ENCODE results near the gene DTX3. TPM values are rescaled to one million over a fixed set of nuclear protein-coding genes. Genes with fewer than 3 reads are reported as not detected.
"Not testable (repeated sequence)": the region's sequence is repeated elsewhere in the genome, so short reads cannot be mapped to it uniquely, and the experiment has no call there.

DTX3 gene, protein sequence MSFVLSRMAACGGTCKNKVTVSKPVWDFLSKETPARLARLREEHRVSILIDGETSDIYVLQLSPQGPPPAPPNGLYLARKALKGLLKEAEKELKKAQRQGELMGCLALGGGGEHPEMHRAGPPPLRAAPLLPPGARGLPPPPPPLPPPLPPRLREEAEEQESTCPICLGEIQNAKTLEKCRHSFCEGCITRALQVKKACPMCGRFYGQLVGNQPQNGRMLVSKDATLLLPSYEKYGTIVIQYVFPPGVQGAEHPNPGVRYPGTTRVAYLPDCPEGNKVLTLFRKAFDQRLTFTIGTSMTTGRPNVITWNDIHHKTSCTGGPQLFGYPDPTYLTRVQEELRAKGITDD
- 10 to 100 TPM; 15.4 to 17.8 TPM for total RNA-seq

DNA sequence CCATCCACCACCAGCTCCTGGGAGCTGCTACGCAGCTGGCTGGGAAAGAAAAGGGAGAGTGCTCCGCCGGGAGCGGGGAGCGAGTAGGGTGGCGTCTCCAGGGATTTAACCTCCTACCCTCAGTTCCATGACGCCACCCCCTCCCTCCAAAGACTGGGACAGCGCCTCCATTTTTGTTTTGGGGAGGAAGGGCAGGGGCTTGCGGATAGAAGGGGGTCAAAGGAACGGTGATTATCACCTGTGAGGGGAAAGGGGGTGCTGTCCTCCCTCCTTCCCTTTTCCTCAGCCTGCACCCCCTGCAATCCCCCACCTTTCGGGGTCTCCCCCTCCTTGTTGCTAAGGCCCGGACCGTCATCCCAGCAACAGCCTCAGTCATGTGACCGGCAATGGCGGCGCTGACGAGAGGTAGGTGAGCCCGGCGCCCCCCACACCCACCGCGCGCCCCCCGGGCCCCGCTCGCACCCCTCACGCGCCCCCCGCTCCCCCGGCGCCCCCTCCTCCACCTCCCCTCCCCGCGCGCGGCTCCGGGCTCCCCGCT lies at the start of gene DTX3:
Gene DTX3, plus strand, starts transcription at position 371 of the 538 bp plus-strand sequence. CDS start 1,694 bp downstream, outside the sequence.
- ATAC-seq (peak; percentile 65), DNase-seq (peak; percentile 58)
- H3K4me1 Mint-ChIP-seq (ENCODE audit: low read depth) = peaks cover 24% of the 10 kb centered on the region
- ChIA-PET POLR2A (no interaction called here), CTCF (interaction anchor here (1.3 kb wide), 1 partner anchor 23 kb away, joined by 3 read pairs; no protein-coding TSS in a partner anchor)
- no peaks in the 10 kb centered on the region for H3K9me3 Mint-ChIP-seq (ENCODE audit: insufficient read depth)
- H3K4me3 Mint-ChIP-seq = peak within 1 kb of the TSS; percentile 76
- H3K36me3 Mint-ChIP-seq (ENCODE audit: low read depth) = peaks cover 29% of the 10 kb centered on the region
- H3K27ac Mint-ChIP-seq = peak within 1 kb of the TSS; percentile 86
- H3K27me3 Mint-ChIP-seq (ENCODE audit: low read depth) = no peaks in the 10 kb centered on the region

DNA sequence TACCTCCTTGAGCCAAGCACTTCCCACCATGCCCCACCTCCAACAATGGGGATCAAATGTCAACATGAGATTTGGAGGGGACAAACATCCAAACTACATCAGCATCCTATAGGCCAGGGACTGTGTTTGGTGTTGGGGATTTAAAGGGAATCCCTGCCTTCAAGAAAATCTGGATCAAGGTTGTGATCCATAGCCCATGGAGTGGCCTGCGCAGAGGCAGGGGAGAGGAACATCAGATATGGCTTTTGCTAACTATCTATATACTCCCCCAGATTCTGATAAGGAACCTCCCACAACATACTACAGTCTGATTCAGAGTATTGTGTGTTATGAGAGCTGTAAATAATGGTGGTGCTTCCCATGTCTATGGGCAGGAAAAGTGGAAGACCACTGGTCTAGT lies 49.7 kb upstream of the DTX3 start:
- ATAC-seq (no peak), DNase-seq (no peak)
- H3K27me3 Mint-ChIP-seq (ENCODE audit: low read depth) = peaks cover 6% of the 10 kb centered on the region
- ChIA-PET POLR2A (no interaction called here), CTCF (interaction anchor here (0.7 to 2.1 kb wide), 3 partner anchors 28 to 99 kb away, joined by 3 to 10 read pairs (median 3); no protein-coding TSS in a partner anchor)
- no peaks in the 10 kb centered on the region for H3K9me3 Mint-ChIP-seq (ENCODE audit: insufficient read depth)
- no peak overlapping the region for H3K4me3 Mint-ChIP-seq
- no peak overlapping the region for H3K27ac Mint-ChIP-seq
- H3K4me1 Mint-ChIP-seq (ENCODE audit: low read depth) = peaks cover 13% of the 10 kb centered on the region
- no peaks in the 10 kb centered on the region for H3K36me3 Mint-ChIP-seq (ENCODE audit: low read depth)

DNA sequence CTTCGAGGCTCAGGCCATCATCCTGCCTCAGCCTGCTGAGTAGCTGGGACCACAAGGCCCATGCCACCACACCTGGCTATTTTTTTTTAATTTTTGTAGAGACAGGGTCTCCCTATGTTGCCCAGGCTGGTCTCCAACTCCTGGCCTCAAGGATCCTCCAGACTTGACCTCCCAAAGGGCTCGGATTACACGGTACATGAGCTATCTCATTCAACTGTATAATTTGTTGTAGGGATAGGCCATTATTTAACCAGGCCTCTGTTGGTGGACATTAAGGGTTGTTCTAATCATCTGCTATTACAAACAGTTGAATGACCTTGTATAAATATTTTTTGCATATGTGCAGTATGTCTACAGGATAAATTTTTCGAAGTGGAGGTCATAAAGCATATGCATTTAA lies 45.8 kb upstream of the DTX3 start:
- H3K27me3 Mint-ChIP-seq (ENCODE audit: low read depth) = peaks cover 9% of the 10 kb centered on the region

DNA sequence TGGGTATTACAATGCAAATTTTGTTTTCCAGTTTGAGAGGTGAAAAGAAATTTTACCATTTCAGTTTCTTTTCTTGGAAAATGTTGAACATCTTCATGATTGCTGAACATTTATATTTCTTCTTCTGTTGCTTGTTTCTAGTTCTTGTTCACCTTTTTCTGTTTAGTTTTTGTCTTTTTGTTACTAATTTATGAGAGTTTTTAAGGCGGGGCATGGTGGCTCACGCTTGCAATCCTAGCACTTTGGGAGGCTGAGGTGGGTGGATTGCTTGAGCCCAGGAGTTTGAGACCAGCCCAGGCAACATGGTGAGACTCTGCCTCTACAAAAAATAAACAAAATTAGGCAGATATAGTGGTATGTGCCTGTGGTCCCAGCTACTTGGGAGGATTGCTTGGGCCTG lies 44.1 kb upstream of the DTX3 start:
- Mint-ChIP-seq H3K9me3 (ENCODE audit: insufficient read depth) (no peaks in the 10 kb centered on the region), H3K36me3 (ENCODE audit: low read depth) (no peaks in the 10 kb centered on the region), H3K4me3 (no peak overlapping the region), H3K27me3 (ENCODE audit: low read depth) (peaks cover 12% of the 10 kb centered on the region), H3K27ac (no peak overlapping the region), H3K4me1 (ENCODE audit: low read depth) (peaks cover 8% of the 10 kb centered on the region)
- no peak for DNase-seq
- POLR2A ChIA-PET = no interaction called here
- no peak for ATAC-seq
- CTCF ChIA-PET = interaction anchor here (0.8 kb wide), 1 partner anchor 23 kb away, joined by 3 read pairs; no protein-coding TSS in a partner anchor

More for the DNA sequence above, 45.8 kb upstream of the DTX3 start:
- Mint-ChIP-seq H3K27ac (no peak overlapping the region), H3K4me1 (ENCODE audit: low read depth) (peaks cover 8% of the 10 kb centered on the region), H3K4me3 (no peak overlapping the region), H3K36me3 (ENCODE audit: low read depth) (no peaks in the 10 kb centered on the region), H3K9me3 (ENCODE audit: insufficient read depth) (no peaks in the 10 kb centered on the region)
- DNase-seq = no peak
- ChIA-PET CTCF (no interaction called here), POLR2A (no interaction called here)
- no peak for ATAC-seq

DNA sequence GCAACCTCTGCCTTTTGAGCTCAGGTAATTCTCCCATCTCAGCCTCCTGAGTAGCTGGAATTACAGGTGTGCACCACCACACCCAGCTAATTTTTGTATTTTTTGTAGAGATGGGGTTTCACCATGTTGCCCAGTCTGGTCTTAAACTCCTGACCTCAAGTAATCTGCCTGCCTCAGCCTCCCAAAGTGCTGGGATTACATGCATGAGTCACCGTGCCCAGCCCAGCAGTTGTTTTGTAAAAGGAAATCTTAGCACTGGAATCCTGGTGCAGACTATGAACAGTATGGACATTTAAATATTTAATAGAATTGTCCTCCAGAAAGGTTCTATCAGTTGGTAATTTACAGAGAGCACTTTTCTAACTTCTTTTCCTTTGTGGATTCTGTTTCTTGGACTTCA lies 43.5 kb upstream of the DTX3 start:
- H3K36me3 Mint-ChIP-seq (ENCODE audit: low read depth); H3K27ac Mint-ChIP-seq; H3K9me3 Mint-ChIP-seq (ENCODE audit: insufficient read depth); ATAC-seq; DNase-seq; POLR2A ChIA-PET; H3K4me3 Mint-ChIP-seq; H3K4me1 Mint-ChIP-seq (ENCODE audit: low read depth): not testable (repeated sequence)
- CTCF ChIA-PET = interaction anchor here (0.8 kb wide), 1 partner anchor 22 kb away, joined by 3 read pairs; no protein-coding TSS in a partner anchor
- H3K27me3 Mint-ChIP-seq (ENCODE audit: low read depth) = peaks cover 12% of the 10 kb centered on the region

DNA sequence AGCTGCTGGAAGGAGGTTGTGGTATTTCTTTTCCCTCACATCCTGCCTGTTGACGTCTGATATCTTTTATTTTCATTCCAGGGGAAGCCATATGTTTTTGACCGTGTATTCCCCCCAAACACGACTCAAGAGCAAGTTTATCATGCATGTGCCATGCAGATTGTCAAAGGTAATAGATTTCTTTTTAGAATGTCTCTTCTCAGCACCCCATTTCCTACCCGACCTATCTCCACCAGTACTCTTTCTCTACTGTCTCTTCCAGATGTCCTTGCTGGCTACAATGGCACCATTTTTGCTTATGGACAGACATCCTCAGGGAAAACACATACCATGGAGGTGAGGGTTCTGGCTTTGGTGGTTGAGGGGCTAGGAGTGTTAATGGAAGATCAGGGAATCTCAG lies 41.3 kb upstream of the DTX3 start:
- DNase-seq = no peak
- H3K27me3 Mint-ChIP-seq (ENCODE audit: low read depth) = peaks cover 12% of the 10 kb centered on the region
- H3K9me3 Mint-ChIP-seq (ENCODE audit: insufficient read depth) = no peaks in the 10 kb centered on the region
- no peaks in the 10 kb centered on the region for H3K36me3 Mint-ChIP-seq (ENCODE audit: low read depth)
- no peak overlapping the region for H3K27ac Mint-ChIP-seq
- CTCF ChIA-PET = no interaction called here
- peaks cover 8% of the 10 kb centered on the region for H3K4me1 Mint-ChIP-seq (ENCODE audit: low read depth)
- H3K4me3 Mint-ChIP-seq = no peak overlapping the region
- POLR2A ChIA-PET = interaction anchor here (0.9 kb wide), 1 partner anchor 17 kb away, joined by 3 read pairs; the partner anchor contains the start of gene DCTN2
- ATAC-seq = no peak

DNA sequence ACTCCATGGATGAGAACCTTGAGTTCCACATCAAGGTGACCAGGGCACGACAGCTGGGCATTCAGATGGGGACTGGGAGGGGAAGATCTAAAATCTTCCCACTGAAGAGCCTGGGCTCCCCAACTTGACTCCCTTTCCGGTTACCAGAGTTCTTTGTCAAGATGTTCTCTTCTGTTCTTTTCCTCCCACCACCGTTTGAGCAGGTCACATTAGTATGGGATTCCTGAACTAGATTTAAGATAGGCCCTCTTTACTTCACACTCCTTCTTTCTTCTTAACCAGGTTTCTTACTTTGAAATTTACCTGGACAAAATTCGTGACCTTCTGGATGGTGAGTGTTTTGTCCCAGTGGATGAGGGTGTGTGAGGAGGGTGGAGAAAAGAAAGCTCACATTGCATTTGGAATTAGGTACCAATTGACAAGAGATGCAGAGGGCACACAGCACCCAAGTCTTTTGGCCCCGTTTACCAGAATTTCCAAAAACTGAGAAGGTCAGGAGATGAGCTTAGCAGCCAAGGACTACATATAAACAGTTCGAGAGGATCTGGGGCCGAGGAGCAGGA lies 40.4 kb upstream of the DTX3 start:
- ATAC-seq (no peak), DNase-seq (no peak)
- no peaks in the 10 kb centered on the region for H3K9me3 Mint-ChIP-seq (ENCODE audit: insufficient read depth)
- no peak overlapping the region for H3K4me3 Mint-ChIP-seq
- POLR2A ChIA-PET = interaction anchor here (0.9 kb wide), 1 partner anchor 17 kb away, joined by 3 read pairs; the partner anchor contains the start of gene DCTN2
- H3K4me1 Mint-ChIP-seq (ENCODE audit: low read depth) = peaks cover 8% of the 10 kb centered on the region
- H3K27ac Mint-ChIP-seq = no peak overlapping the region
- CTCF ChIA-PET = no interaction called here
- H3K27me3 Mint-ChIP-seq (ENCODE audit: low read depth) = peaks cover 12% of the 10 kb centered on the region
- H3K36me3 Mint-ChIP-seq (ENCODE audit: low read depth) = no peaks in the 10 kb centered on the region

DNA sequence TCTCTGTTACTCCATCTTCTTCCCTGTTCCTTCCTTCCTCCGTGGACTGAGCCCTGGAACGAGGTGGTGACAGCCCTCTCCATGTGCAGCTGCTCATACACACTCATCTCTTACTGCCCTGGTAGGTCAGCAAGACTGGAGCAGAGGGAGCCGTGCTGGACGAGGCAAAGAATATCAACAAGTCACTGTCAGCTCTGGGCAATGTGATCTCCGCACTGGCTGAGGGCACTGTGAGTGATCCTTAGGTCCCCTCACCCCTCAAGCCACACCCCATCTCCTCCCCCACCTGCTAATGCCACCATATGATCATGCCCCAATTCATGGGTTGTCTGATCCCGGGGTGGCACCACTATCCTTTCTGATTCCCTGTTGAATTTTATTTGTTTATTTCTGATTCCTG lies 35.8 kb upstream of the DTX3 start:
- Mint-ChIP-seq H3K27me3 (ENCODE audit: low read depth) (peaks cover 4% of the 10 kb centered on the region), H3K9me3 (ENCODE audit: insufficient read depth) (no peaks in the 10 kb centered on the region), H3K4me3 (no peak overlapping the region), H3K27ac (no peak overlapping the region), H3K36me3 (ENCODE audit: low read depth) (no peaks in the 10 kb centered on the region), H3K4me1 (ENCODE audit: low read depth) (no peaks in the 10 kb centered on the region)
- CTCF ChIA-PET = interaction anchor here (1.0 kb wide), 1 partner anchor 15 kb away, joined by 4 read pairs; no protein-coding TSS in a partner anchor
- DNase-seq (no peak), ATAC-seq (no peak)
- POLR2A ChIA-PET = no interaction called here

DNA sequence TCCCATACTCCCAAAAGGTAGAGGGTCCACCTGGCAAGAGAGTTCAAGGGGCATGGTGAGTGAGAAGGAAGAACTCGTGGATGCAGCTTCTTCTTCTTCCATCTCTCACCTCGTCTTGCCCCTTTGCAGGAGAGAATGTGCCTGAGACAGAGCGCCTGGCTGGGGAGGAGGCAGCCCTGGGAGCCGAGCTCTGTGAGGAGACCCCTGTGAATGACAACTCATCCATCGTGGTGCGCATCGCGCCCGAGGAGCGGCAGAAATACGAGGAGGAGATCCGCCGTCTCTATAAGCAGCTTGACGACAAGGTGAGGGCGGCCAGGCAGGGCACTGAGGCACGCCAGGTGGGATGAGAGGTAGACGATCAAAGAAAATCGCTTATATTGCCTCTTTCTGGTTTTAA lies 34.8 kb upstream of the DTX3 start:
- POLR2A ChIA-PET = no interaction called here
- CTCF ChIA-PET = interaction anchor here (1.0 kb wide), 1 partner anchor 14 kb away, joined by 4 read pairs; no protein-coding TSS in a partner anchor

DNA sequence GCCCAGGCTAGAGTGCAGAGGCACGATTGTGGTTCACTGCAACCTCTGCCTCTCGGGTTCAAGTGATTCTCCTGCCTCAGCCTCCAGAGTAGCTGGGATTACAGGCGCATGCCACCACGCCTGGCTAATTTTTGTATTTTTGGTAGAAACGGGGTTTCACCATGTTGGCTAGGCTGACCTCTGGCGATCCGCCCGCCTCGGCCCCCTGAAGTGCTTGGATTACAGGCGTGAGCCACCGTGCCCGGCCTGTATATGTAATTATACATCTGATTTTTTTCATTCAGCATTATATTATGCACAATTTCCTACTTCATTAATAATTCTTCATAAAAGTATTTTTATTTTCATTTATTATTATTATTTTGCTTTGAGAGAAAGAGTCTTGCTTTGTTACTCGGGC lies 34.2 kb upstream of the DTX3 start:
- CTCF ChIA-PET = interaction anchor here (5.8 kb wide), 1 partner anchor 14 kb away, joined by 36 read pairs; no protein-coding TSS in a partner anchor
- H3K4me1 Mint-ChIP-seq (ENCODE audit: low read depth); DNase-seq; H3K36me3 Mint-ChIP-seq (ENCODE audit: low read depth); POLR2A ChIA-PET; H3K27ac Mint-ChIP-seq; H3K4me3 Mint-ChIP-seq; ATAC-seq; H3K27me3 Mint-ChIP-seq (ENCODE audit: low read depth); H3K9me3 Mint-ChIP-seq (ENCODE audit: insufficient read depth): not testable (repeated sequence)

More for the DNA sequence above, 34.8 kb upstream of the DTX3 start:
- H3K9me3 Mint-ChIP-seq (ENCODE audit: insufficient read depth) = no peaks in the 10 kb centered on the region
- no peaks in the 10 kb centered on the region for H3K4me1 Mint-ChIP-seq (ENCODE audit: low read depth)
- H3K36me3 Mint-ChIP-seq (ENCODE audit: low read depth) = no peaks in the 10 kb centered on the region
- no peak for DNase-seq
- no peak overlapping the region for H3K4me3 Mint-ChIP-seq
- H3K27ac Mint-ChIP-seq = no peak overlapping the region
- H3K27me3 Mint-ChIP-seq (ENCODE audit: low read depth) = peaks cover 1% of the 10 kb centered on the region
- no peak for ATAC-seq

DNA sequence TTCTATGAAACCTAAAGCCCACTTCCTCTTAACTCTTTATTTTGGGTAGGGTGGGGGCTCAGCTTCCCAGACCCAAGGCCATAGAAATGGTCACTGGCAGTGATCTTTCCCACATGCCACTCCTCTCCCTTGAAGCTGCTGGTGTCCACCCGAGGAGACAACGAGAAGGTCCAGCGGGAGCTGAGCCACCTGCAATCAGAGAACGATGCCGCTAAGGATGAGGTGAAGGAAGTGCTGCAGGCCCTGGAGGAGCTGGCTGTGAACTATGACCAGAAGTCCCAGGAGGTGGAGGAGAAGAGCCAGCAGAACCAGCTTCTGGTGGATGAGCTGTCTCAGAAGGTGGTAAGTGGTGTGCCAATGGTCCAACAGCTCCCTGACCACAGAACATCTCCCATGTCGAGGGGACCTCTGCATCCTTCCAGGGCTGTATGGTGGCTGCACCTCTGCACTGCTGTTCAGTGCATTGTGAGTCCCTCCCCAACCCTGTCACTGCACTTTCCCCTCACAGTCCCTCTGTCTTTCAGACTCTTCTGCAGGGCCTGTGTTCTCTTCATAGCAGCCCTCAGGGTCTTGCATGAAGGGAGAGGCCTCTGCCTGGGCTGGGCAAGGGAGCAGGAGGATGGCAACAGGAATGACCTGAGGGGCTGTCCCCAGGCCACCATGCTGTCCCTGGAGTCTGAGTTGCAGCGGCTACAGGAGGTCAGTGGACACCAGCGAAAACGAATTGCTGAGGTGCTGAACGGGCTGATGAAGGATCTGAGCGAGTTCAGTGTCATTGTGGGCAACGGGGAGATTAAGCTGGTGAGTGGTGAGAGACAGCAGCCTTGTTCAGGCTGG lies 32.5 kb upstream of the DTX3 start:
- ChIA-PET POLR2A (no interaction called here), CTCF (interaction anchor here (1.0 to 5.8 kb wide), 3 partner anchors 9 to 50 kb away, joined by 3 to 36 read pairs (median 5); no protein-coding TSS in a partner anchor)
- Mint-ChIP-seq H3K27me3 (ENCODE audit: low read depth) (no peaks in the 10 kb centered on the region), H3K27ac (no peak overlapping the region), H3K4me1 (ENCODE audit: low read depth) (no peaks in the 10 kb centered on the region), H3K36me3 (ENCODE audit: low read depth) (no peaks in the 10 kb centered on the region), H3K4me3 (no peak overlapping the region), H3K9me3 (ENCODE audit: insufficient read depth) (no peaks in the 10 kb centered on the region)
- no peak for ATAC-seq
- no peak for DNase-seq
